PC-3 (cell line): ENCODE data around the gene CEP170B.

Experiments
- EZH2phosphoT487 ChIP-seq: fragments of 300-600 bp; sonication (generic); IDR thresholded peaks from 2 replicates; pipeline ENCODE4 v1.6.1; 2018; ENCODE audit warnings: mild to moderate bottlenecking, antibody characterized with exemption, low read length, borderline replicate concordance
- TF ChIP-seq, protein P1 (sequence below): fragments of 300-600 bp; sonication (generic); conservative IDR thresholded peaks from 2 replicates; pipeline ENCODE4 v1.5.1; 2017; ENCODE audit warnings: antibody characterized with exemption, low read depth, mild to moderate bottlenecking, low read length

DNA sequence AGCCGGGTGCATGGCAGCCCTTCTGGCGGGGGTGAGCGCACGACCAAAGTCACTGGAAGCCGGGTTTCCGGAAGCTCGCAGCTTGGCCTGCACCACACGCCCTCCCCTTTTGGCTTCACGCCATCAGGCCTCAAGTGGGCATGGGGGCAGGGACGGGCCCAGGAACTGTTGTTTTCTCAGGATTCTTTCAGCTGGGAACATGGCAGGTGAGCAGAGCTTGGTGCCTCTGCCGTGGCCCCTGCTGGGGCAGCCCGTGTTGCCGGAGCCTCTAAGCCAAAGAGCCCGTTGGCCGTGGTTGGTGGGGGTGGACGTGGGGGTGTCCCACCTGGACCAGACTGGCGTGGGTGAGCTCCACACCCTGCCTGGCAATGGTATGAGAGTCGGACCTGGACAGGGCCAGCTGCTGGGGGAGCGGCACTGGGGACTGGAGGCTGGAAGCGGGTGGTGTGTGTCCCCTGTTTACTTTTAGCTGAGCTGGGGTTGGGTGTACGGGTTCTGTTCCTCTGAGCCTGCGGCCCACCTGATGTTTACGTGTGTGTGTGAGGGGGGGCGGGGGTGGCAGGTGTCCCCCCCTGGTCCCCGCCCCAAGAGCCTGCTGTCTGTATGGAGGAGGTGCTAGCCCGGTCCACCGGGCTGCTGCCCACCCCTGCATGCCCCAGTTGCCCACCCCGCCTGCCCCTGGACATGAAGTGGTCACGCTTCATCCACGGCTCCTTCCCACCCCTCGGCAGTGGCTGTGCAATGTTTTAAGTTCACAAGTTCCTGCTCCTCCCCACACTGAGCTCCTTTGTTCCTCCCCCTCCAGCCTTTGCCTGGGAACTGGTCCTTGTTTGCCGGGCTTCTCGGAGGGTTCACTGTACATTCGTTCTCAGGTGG, 31.0 kb downstream of the CEP170B start:
- no peak for TF ChIP-seq EZH2phosphoT487
- TF ChIP-seq, protein P1, sequence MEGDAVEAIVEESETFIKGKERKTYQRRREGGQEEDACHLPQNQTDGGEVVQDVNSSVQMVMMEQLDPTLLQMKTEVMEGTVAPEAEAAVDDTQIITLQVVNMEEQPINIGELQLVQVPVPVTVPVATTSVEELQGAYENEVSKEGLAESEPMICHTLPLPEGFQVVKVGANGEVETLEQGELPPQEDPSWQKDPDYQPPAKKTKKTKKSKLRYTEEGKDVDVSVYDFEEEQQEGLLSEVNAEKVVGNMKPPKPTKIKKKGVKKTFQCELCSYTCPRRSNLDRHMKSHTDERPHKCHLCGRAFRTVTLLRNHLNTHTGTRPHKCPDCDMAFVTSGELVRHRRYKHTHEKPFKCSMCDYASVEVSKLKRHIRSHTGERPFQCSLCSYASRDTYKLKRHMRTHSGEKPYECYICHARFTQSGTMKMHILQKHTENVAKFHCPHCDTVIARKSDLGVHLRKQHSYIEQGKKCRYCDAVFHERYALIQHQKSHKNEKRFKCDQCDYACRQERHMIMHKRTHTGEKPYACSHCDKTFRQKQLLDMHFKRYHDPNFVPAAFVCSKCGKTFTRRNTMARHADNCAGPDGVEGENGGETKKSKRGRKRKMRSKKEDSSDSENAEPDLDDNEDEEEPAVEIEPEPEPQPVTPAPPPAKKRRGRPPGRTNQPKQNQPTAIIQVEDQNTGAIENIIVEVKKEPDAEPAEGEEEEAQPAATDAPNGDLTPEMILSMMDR = no peak
